ENCODE results near the gene FTCD.
"Not testable (repeated sequence)": the region's sequence is repeated elsewhere in the genome, so short reads cannot be mapped to it uniquely, and the experiment has no call there.

The FTCD gene

DNA sequence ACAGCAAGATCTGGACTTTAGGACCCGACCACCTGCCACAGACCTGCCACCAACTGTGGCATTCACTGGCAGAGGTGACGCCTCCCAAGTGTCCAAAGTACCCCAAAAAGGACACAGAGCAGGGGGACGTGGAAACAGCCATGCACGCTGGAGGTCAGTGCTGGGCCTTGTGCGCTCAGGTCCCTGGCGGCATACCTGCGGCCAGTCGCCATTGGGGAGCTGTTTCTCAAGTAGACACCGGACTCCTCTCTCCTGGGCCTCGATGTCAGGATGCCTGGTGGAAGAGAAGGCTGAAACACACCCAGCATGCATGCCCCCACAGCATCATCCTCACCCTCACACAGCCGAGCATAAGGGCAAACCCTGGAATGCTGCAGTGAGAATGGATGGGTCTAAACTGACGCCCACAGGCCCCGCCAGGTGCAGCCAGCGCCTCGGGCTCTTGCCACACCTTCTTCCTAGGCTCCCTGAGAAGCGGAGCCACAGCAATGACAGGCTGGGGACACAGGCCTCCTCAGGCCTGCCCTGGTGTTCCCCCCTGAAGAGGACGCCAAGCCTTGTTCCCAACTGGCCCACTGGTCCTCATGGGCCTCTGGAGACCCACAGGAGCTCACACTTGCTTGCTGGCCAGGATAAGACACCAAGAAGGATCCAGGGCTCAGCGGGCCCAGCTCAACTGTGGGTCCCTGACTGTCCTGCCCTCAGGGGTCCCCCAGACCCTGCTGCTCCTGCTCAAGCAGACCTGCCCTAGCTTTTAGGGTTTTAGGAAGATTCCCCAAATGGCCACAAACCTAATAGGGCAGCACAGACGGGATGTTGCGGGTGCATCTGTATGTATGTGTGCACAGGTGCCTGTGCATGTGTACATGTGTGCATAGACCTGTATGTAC lies 36.6 kb upstream of the FTCD start:
- no peak for DNase-seq
- TF ChIP-seq GATA1 (IDR thresholded peaks at IDR 0.05; ENCODE audit: low read depth, low read length) (no peak), POLR2A (IDR thresholded peaks at IDR 0.05; ENCODE audit: low read length) (no peak)

DNA sequence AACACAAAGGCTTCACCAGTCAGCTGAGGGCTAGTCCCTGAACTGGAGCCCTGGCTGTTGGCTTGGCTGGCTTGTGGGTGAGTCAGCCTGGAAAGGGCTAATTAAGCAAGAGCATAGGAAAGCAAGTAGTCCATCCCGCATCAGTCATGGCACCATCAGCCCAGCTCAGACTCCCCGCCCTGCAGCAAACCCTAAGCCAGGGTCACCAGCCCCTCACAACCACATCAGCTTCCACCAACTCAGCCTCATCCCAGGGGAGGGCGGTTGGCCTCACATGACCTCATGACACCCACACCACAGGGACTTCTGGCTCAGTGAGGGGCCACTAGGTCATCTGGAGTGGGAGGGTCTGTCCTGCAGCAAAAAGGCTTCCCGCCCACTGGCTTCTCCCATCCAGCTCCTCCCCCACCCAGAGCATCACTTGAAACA lies 35.9 kb upstream of the FTCD start:
- no peak for DNase-seq
- TF ChIP-seq GATA1 (IDR thresholded peaks at IDR 0.05; ENCODE audit: low read depth, low read length) (no peak), POLR2A (IDR thresholded peaks at IDR 0.05; ENCODE audit: low read length) (no peak)

GRCh38 chr21:46190491-46191131 lies 35.2 kb upstream of the FTCD start:
- no peak for DNase-seq
- TF ChIP-seq POLR2A (IDR thresholded peaks at IDR 0.05; ENCODE audit: low read length) (no peak), GATA1 (IDR thresholded peaks at IDR 0.05; ENCODE audit: low read depth, low read length) (no peak)

DNA sequence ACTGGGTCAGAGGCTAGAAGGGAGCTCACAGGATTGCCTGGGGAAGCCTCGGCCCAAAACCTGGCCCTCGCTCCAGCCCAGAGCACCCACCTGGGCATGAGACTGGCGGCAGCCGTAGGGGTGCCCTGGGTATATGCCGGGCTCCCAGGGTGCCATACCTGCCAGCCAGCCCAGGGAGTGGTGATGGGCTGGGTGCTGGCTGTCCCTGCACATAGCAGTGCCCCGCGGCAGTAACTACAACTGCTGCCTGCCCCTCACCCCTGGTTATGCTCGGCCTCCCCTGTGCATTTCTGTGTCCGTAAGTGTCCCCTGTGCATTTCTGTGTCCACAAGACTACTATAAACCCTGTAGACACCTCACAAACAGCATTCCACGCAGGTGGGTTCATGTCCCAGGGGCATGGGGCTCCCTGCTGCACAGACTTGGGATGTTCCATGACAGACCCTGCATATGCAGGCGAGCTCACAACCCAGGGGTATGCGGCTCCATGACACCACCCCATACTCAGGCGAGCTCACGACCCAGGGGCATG lies 34.6 kb upstream of the FTCD start:
- no peak for TF ChIP-seq GATA1 (IDR thresholded peaks at IDR 0.05; ENCODE audit: low read depth, low read length)
- no peak for TF ChIP-seq POLR2A (IDR thresholded peaks at IDR 0.05; ENCODE audit: low read length)
- no peak for DNase-seq

- DNase-seq: no peak
- TF ChIP-seq GATA1 (IDR thresholded peaks at IDR 0.05; ENCODE audit: low read depth, low read length) (no peak), POLR2A (IDR thresholded peaks at IDR 0.05; ENCODE audit: low read length) (no peak)
Measured at GRCh38 chr21:46189213-46189958, 34.0 kb upstream of the FTCD start.

DNA sequence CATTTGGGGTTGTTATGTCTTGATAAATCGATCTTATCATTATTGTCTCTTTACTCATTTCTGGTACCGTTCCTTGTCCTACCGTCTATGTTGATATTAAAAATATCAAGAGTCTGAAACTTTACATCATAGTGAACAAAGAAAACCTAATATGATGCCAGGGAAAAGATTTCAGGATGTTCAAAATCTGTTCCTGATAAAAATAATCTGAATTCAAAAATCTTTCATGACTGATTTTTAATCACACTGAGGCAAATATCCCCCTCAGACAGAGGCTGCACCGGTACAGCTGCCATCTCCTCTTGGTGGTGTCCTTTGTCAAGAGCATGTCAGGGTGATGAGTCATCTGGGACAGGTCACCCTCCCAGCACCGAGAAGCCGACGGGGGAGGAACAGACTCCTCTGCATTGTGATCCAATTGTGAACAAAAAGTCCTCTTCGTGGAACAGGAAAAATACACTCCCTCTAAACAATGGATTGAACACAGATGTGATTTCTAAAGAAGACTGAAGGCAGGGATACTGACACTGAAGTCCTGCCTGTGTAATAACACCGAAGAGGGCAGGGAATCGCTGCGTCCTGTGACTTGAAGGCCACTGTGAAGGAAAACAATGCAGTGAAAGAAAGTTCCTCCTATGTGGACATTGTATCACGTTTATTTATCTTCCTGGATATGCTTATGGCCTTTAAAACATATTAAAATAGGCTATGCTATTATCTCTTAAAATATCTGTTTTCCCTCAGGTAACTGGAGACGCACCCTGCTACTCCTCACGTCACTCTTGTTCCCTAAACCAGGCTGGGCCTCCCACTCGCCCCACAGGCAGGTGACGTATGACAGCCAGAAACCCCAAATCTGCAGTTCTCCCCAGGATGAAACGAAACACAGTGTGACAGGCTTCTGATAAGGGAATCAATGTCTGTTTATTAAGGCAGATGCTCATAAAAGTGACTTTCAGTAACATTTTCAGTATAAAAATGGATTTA lies 33.1 kb upstream of the FTCD start:
- TF ChIP-seq GATA1 (IDR thresholded peaks at IDR 0.05; ENCODE audit: low read depth, low read length): no peak
- TF ChIP-seq POLR2A (IDR thresholded peaks at IDR 0.05; ENCODE audit: low read length): no peak
- DNase-seq: peak in 1 of 2 experiments; percentile 36

- DNase-seq: no peak
- no peak for TF ChIP-seq POLR2A (IDR thresholded peaks at IDR 0.05; ENCODE audit: low read length)
- no peak for TF ChIP-seq GATA1 (IDR thresholded peaks at IDR 0.05; ENCODE audit: low read depth, low read length)
Measured at GRCh38 chr21:46187814-46188213, 32.4 kb upstream of the FTCD start.

DNA sequence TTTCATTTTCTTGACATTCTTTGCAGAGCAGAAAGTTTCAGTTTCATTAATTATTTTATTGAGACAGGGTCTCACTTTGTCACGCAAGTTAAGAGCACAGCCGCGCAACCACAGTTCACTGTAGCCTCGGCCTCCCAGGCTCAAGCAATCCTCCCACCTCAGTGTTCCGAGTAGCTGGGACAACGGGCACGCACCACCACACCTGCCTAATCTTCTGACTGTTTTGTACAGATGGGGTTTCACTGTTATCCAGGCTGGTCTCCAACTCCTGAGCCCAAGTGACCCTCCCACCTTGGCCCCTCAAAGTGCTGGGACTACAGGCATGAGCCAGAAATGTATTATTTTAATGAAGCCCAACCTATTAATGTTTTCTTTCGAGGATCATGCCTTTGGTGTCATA lies 31.9 kb upstream of the FTCD start:
- no peak for DNase-seq
- TF ChIP-seq GATA1 (IDR thresholded peaks at IDR 0.05; ENCODE audit: low read depth, low read length) (no peak), POLR2A (IDR thresholded peaks at IDR 0.05; ENCODE audit: low read length) (no peak)

GRCh38 chr21:46185716-46186115 lies 30.3 kb upstream of the FTCD start:
- no peak for DNase-seq
- TF ChIP-seq POLR2A (IDR thresholded peaks at IDR 0.05; ENCODE audit: low read length) (no peak), GATA1 (IDR thresholded peaks at IDR 0.05; ENCODE audit: low read depth, low read length) (no peak)

- DNase-seq: peak; percentile 53 to 56
- no peak for TF ChIP-seq POLR2A (IDR thresholded peaks at IDR 0.05; ENCODE audit: low read length)
- TF ChIP-seq GATA1 (IDR thresholded peaks at IDR 0.05; ENCODE audit: low read depth, low read length): no peak
Measured at GRCh38 chr21:46184625-46185555, 29.5 kb upstream of the FTCD start.

GRCh38 chr21:46183910-46184624 lies 28.7 kb upstream of the FTCD start, which contains the start of gene SPATC1L:
SPATC1L (minus strand) TSS chr21:46184459; CDS start chr21:46182816, 1,643 bp downstream.
- peak; percentile 39 to 53 for DNase-seq
- TF ChIP-seq POLR2A (IDR thresholded peaks at IDR 0.05; ENCODE audit: low read length): no peak

- not testable (repeated sequence) for DNase-seq
Measured at GRCh38 chr21:46183337-46183909, 28.0 kb upstream of the FTCD start.
